Astrocyte (in vitro differentiated cells and primary cell): ENCODE measurements around the gene HYAL2. TPM values are rescaled to one million over a fixed set of nuclear protein-coding genes. Genes with fewer than 3 reads are reported as not detected.

ENCODE experiments used
- DNase-seq: peaks from one replicate; pipeline ENCODE4 v3.0.0-alpha.2; 2010; ENCODE audit warnings: low read depth
- FAIRE-seq: peaks from 2 replicates; lab custom pipeline; 2011; peaks lifted over from hg19 to GRCh38; lab: Jason Lieb, UNC
- H2AFZ ChIP-seq: 2 replicates; pipeline ENCODE4 v1.6.0; 2012; ENCODE audit warnings: low read depth, low read length, inconsistent platforms
- H3K27ac ChIP-seq: 2 replicates; pipeline ENCODE4 v1.5.1; 2011; ENCODE audit warnings: low read depth, low read length, inconsistent platforms
- H3K27me3 ChIP-seq: 2 replicates; pipeline ENCODE4 v1.6.0; 2011; ENCODE audit warnings: low read length, inconsistent platforms; ENCODE audit not compliant: insufficient read depth
- H3K36me3 ChIP-seq: 2 replicates; pipeline ENCODE4 v1.5.1; 2011; ENCODE audit warnings: low read length, inconsistent platforms; ENCODE audit not compliant: insufficient read depth
- H3K4me1 ChIP-seq: 2 replicates; pipeline ENCODE4 v1.5.1; 2011; ENCODE audit warnings: low read length, inconsistent platforms; ENCODE audit not compliant: insufficient read depth
- H3K4me2 ChIP-seq: 2 replicates; pipeline ENCODE4 v1.6.0; 2012; ENCODE audit warnings: low read length, inconsistent platforms
- H3K4me3 ChIP-seq: 2 replicates; pipeline ENCODE4 v1.5.1; 2011; ENCODE audit warnings: low read depth, mild to moderate bottlenecking, low read length, inconsistent platforms; ENCODE audit not compliant: insufficient read depth
- H3K79me2 ChIP-seq: 2 replicates; pipeline ENCODE4 v1.6.0; 2012; ENCODE audit warnings: mild to moderate bottlenecking, low read length, inconsistent platforms; ENCODE audit not compliant: insufficient read depth
- H3K9ac ChIP-seq: 2 replicates; pipeline ENCODE4 v1.6.0; 2012; ENCODE audit warnings: mild to moderate bottlenecking, low read length, inconsistent platforms
- H3K9me3 ChIP-seq: 2 replicates; pipeline ENCODE4 v1.5.1; 2012; ENCODE audit warnings: low read depth, mild to moderate bottlenecking, low read length, inconsistent platforms; ENCODE audit not compliant: insufficient read depth
- H4K20me1 ChIP-seq: 2 replicates; pipeline ENCODE4 v1.6.0; 2012; ENCODE audit warnings: low read length, inconsistent platforms; ENCODE audit not compliant: insufficient read depth
- H3K27ac Mint-ChIP-seq: one replicate; pipeline ENCODE4 v1.8.0; 2021; ENCODE audit warnings: mild to moderate bottlenecking, mixed read lengths; ENCODE audit not compliant: unreplicated experiment
- H3K27me3 Mint-ChIP-seq: one replicate; pipeline ENCODE4 v1.8.0; 2021; ENCODE audit warnings: low read depth, mixed read lengths; ENCODE audit not compliant: unreplicated experiment
- H3K36me3 Mint-ChIP-seq: one replicate; pipeline ENCODE4 v1.8.0; 2021; ENCODE audit warnings: low read depth, mixed read lengths; ENCODE audit not compliant: unreplicated experiment
- H3K4me1 Mint-ChIP-seq: one replicate; pipeline ENCODE4 v1.8.0; 2021; ENCODE audit warnings: low read depth, mixed read lengths; ENCODE audit not compliant: unreplicated experiment
- H3K4me3 Mint-ChIP-seq: one replicate; pipeline ENCODE4 v1.8.0; 2021; ENCODE audit warnings: mild to moderate bottlenecking, moderate library complexity, mixed read lengths; ENCODE audit not compliant: unreplicated experiment
- H3K9me3 Mint-ChIP-seq: one replicate; pipeline ENCODE4 v1.8.0; 2021; ENCODE audit warnings: mild to moderate bottlenecking, mixed read lengths; ENCODE audit not compliant: unreplicated experiment
- EZH2 ChIP-seq: IDR thresholded peaks from 2 replicates; pipeline ENCODE4 v1.6.1; 2012; ENCODE audit warnings: mild to moderate bottlenecking, low read length, inconsistent platforms; ENCODE audit not compliant: insufficient read depth
- total RNA-seq: library from RNA; stranded (reverse); gene quantifications from 2 replicates; pipeline ENCODE4 v1.2.1, GENCODE V29; 2021
- TF ChIP-seq, protein P1 (sequence below): IDR thresholded peaks from 2 replicates; pipeline ENCODE4 v1.5.1; 2011; ENCODE audit warnings: low read depth, mild to moderate bottlenecking, inconsistent platforms, low read length, moderate library complexity; ENCODE audit not compliant: insufficient read depth

HYAL2 gene
- total RNA-seq, 1 donor from 2014 or later: 42.9 TPM

- H3K27ac Mint-ChIP-seq: no peak overlapping the region
- no peak overlapping the region for H3K27ac ChIP-seq
- no peaks in the 10 kb centered on the region for H3K27me3 ChIP-seq
- H3K9ac ChIP-seq: no peak overlapping the region
- no peaks in the 10 kb centered on the region for H3K9me3 ChIP-seq
- H3K36me3 ChIP-seq: no peaks in the 10 kb centered on the region
- H3K9me3 Mint-ChIP-seq: peaks cover 6% of the 10 kb centered on the region
- FAIRE-seq: no peak
- H3K36me3 Mint-ChIP-seq: no peaks in the 10 kb centered on the region
- H3K79me2 ChIP-seq: peaks cover 5% of the 10 kb centered on the region
- no peak overlapping the region for H3K4me3 ChIP-seq
- no peak overlapping the region for H3K4me3 Mint-ChIP-seq
- DNase-seq: no peak
- no peak for TF ChIP-seq EZH2
- TF ChIP-seq, protein P1, sequence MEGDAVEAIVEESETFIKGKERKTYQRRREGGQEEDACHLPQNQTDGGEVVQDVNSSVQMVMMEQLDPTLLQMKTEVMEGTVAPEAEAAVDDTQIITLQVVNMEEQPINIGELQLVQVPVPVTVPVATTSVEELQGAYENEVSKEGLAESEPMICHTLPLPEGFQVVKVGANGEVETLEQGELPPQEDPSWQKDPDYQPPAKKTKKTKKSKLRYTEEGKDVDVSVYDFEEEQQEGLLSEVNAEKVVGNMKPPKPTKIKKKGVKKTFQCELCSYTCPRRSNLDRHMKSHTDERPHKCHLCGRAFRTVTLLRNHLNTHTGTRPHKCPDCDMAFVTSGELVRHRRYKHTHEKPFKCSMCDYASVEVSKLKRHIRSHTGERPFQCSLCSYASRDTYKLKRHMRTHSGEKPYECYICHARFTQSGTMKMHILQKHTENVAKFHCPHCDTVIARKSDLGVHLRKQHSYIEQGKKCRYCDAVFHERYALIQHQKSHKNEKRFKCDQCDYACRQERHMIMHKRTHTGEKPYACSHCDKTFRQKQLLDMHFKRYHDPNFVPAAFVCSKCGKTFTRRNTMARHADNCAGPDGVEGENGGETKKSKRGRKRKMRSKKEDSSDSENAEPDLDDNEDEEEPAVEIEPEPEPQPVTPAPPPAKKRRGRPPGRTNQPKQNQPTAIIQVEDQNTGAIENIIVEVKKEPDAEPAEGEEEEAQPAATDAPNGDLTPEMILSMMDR: no peak
- peaks cover 36% of the 10 kb centered on the region for H3K27me3 Mint-ChIP-seq
- H4K20me1 ChIP-seq: peaks cover 3% of the 10 kb centered on the region
- H2AFZ ChIP-seq: no peak overlapping the region
- H3K4me2 ChIP-seq: no peak overlapping the region
- peaks cover 24% of the 10 kb centered on the region for H3K4me1 ChIP-seq
- peaks cover 10% of the 10 kb centered on the region for H3K4me1 Mint-ChIP-seq
Measured at GRCh38 chr3:50341537-50341936, 19.0 kb upstream of the HYAL2 start.

DNA sequence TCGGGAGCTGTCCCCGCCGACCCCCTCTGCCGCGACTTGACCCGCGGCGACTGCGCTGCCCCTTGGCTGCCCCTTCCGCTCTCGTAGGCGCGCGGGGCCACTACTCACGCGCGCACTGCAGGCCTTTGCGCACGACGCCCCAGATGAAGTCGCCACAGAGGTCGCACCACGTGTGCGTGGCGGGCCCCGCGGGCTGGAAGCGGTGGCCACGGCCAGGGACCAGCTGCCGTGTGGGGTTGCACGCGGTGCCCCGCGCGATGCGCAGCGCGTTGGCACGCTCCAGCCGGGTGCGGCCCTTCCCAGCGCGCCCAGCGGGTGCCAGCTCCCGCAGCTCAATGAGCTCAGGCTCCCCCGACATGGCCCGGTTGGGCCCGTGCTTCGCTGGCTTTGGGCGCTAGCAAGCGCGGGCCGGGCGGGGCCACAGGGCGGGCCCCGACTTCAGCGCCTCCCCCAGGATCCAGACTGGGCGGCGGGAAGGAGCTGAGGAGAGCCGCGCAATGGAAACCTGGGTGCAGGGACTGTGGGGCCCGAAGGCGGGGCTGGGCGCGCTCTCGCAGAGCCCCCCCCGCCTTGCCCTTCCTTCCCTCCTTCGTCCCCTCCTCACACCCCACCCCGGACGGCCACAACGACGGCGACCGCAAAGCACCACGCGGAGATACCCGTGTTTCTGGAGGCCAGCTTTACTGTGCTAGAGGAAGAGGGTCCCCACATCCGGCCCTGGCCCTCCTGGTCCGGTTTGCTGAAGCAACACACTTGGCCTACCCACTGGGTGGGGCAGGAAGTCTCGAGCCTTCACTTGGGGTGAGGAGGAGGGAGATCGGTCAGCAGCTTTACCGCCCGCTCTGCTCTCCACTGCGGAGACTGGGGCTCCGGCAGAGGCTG is 18.1 kb upstream of the HYAL2 start, which contains the start of gene RASSF1:
TSS of gene RASSF1 (minus strand) at position 389 of the 882 bp plus-strand sequence. CDS start at position 358, 31 bp downstream.
- peak within 1 kb of the TSS; percentile 39 for H2AFZ ChIP-seq
- peak within 1 kb of the TSS; percentile 78 for H3K4me2 ChIP-seq
- H4K20me1 ChIP-seq: peaks cover 11% of the 10 kb centered on the region
- Mint-ChIP-seq H3K27me3 (peaks cover 32% of the 10 kb centered on the region), H3K27ac (no peak within 1 kb of the TSS), H3K9me3 (peaks cover 4% of the 10 kb centered on the region), H3K36me3 (no peaks in the 10 kb centered on the region), H3K4me3 (peak within 1 kb of the TSS; percentile 94), H3K4me1 (peaks cover 10% of the 10 kb centered on the region)
- no peaks in the 10 kb centered on the region for H3K36me3 ChIP-seq
- H3K27me3 ChIP-seq: no peaks in the 10 kb centered on the region
- TF ChIP-seq EZH2: peak; percentile 35
- TF ChIP-seq, protein P1: no peak
- peaks cover 14% of the 10 kb centered on the region for H3K79me2 ChIP-seq
- H3K4me1 ChIP-seq: peaks cover 27% of the 10 kb centered on the region
- FAIRE-seq (no peak), DNase-seq (no peak)
- peak within 1 kb of the TSS; percentile 41 for H3K4me3 ChIP-seq
- H3K9me3 ChIP-seq: no peaks in the 10 kb centered on the region
- H3K27ac ChIP-seq: no peak within 1 kb of the TSS
- H3K9ac ChIP-seq: peak within 1 kb of the TSS; percentile 37

DNA sequence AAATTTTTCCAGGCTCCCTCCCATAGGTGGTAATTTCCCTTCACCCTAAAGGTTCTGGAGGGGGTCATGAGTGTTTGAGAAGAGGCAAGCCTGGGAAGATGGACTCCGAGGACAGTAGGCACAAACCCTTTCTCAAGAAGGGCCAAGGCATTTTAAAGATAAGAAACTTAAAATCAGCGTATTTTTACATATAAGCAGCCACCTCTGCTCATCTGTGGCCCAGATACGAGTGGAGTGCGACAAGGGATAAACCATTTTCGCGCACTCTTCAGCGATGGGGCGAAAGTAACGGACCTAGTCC is 17.6 kb upstream of the HYAL2 start:
- Histone ChIP-seq H3K79me2 (peaks cover 20% of the 10 kb centered on the region), H4K20me1 (peaks cover 17% of the 10 kb centered on the region), H3K4me2 (peak overlapping the region; percentile 78), H3K27me3 (no peaks in the 10 kb centered on the region), H2AFZ (peak overlapping the region; percentile 39), H3K27ac (no peak overlapping the region), H3K36me3 (no peaks in the 10 kb centered on the region), H3K4me3 (peak overlapping the region; percentile 41), H3K9me3 (no peaks in the 10 kb centered on the region), H3K9ac (peak overlapping the region; percentile 37), H3K4me1 (peaks cover 26% of the 10 kb centered on the region)
- Mint-ChIP-seq H3K36me3 (no peaks in the 10 kb centered on the region), H3K4me1 (peaks cover 14% of the 10 kb centered on the region), H3K27me3 (peaks cover 32% of the 10 kb centered on the region), H3K4me3 (peak overlapping the region; percentile 94), H3K9me3 (peaks cover 4% of the 10 kb centered on the region), H3K27ac (no peak overlapping the region)
- FAIRE-seq (no peak), DNase-seq (no peak)
- TF ChIP-seq, protein P1: no peak
- no peak for TF ChIP-seq EZH2
